Activated CD4-positive, CD25-positive, alpha-beta regulatory T cell treated with anti-CD3 and anti-CD28 coated beads, Interleukin-2, amount 50 U/mL, for 24 hours (primary cell): ENCODE data around the gene CSMD2.
"Not testable (repeated sequence)": the region's sequence is repeated elsewhere in the genome, so short reads cannot be mapped to it uniquely, and the experiment has no call there.

Experiments used
- ATAC-seq, 2 donors: fragments of 150-1000 bp; cut with Tn5 transposase; one replicate each; pipeline ENCODE4 v1.10.0; 2021; ENCODE audit warnings: mild to moderate bottlenecking in 1 of 2, moderate library complexity in 1 of 2

CSMD2 gene

DNA sequence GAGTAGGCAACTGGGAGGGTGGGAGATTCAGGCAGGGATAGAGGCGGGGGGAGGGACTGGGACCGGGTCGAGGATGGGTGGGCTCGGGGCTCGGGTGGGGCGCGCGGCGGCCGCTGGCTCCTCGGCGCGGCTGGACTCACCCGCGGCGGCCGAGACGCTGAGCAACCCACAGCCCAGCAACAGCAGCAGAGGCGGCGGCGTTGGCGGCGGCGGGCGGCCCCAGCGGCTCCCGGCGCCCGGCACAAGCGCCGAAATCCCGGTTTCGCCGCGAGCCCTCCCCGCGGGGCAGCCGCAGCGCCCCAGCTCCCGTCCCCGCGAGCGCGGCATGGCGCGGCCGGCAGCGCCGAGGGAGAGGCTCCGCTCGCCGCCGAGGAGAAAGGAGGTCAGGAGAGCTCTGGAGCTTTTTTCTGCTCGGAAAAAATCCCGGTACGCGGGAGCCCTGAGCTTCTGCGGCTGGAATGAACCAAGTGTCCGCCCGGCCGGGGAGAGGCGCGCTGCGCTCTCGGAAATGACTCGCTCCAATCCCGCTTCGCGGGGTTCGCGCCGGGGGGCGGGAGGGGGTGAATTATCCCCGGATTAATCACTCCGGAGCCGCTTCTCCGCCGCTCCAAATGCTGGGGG, at the start of gene CSMD2:
TSS of gene CSMD2 (minus strand) at position 460 of the 621 bp plus-strand sequence. CDS start at position 327, 133 bp downstream.
- ATAC-seq: no peak

DNA sequence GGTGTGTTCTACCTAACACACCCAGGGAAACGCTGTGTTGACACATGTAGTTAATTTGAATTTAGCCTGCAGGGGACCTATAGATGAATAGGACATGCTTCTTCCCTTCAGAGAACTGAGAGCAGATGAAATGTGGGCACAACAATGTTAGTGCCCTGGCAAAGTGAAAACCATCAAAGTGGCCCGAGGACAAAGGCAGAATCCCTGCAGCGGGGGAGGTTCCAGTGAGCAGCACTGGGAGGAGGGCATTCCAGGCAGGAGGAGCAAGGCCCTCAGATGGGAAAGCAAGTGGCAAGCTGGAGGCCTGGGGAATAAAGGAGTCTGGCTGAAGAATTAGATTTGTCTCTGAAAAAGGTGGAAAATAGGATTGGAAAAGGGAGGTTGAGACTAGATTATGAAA, 48.9 kb upstream of the CSMD2 start:
- no peak for ATAC-seq

GRCh38 chr1:34212673-34213072, 47.6 kb upstream of the CSMD2 start:
- no peak for ATAC-seq

DNA sequence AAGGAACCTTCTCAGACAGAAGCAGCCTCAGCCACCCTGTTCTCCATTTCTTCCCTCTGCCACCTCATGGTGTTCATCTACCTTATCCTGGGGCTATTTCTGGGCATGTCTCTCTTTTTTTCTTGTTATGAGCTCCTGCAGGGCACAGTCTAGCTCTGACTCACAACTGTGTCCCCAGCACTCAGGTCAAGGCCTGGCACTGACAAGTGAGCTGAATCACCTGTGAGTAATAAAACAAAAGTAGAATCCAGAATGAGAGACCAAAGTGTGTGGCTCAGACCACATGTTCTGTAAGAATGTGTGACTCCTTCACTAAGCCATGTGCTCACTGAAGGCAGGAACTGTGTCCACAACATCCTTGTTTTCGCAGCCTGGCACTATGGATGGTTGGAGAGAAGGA, 34.9 kb upstream of the CSMD2 start:
- ATAC-seq: peak in 1 of 2 donors; percentile 41

GRCh38 chr1:34192621-34193020, 27.6 kb upstream of the CSMD2 start:
- ATAC-seq: no peak

- no peak for ATAC-seq
Observed at GRCh38 chr1:34190692-34191091, 25.7 kb upstream of the CSMD2 start.

DNA sequence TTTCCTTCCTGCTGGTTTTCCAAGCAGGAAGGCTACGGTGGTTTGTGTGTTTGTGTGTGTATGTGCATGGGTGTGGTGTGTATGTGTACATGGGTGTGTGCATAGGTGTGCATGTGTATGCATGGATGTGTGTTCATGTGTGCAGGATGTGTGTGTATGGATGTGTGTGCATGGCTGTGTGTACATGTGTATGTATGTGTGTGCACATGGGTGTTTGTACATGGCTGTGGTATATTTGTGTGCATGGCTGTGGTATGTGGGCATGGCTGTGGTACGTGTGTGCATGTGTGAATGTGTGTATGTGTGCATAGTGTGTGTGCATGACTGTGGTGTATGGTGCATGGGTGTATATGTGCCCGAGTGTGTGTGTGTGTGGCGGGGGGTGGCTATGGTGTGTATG, 24.0 kb upstream of the CSMD2 start:
- no peak for ATAC-seq

- ATAC-seq: no peak
Observed at GRCh38 chr1:34188418-34188817, 23.4 kb upstream of the CSMD2 start.

DNA sequence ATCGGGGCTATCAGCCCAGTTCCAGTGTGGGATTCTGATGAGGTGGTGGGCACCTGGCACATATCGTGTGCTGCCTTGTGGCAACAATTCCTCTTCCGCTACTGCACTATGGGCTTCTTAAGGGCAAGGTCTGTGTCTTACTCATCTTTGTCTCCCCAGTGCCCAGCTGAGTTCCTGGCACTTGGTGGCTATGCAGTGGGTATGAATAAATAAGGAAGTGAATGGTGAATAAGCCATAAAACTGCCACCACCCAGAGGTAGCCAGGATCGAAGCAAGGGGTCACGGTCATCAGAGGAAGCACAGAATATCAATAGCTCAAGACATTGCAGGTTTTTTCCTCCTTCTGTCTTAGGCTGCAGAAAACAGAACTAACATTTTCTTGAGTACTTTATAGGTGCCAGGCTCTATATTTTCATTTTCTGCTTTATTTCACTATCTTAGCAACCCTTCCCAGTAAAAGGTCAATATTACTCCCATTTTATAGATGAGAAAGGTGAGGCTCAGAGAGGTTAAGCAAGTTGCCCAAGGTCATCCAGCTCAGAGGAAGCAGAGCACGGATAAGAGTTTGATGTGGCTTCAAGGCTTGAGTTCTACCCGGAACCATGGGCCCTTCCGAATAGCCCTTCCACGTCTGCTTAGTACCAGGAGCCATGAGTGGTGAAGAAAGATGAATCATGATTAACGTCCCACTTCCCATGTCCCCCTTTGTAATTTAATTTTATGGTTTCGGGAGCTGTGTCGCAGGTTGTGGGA, 21.9 kb upstream of the CSMD2 start:
- no peak for ATAC-seq

- ATAC-seq: not testable (repeated sequence)
Observed at GRCh38 chr1:34183381-34183780, 18.4 kb upstream of the CSMD2 start.

- ATAC-seq: no peak
Observed at GRCh38 chr1:34178072-34178471, 13.0 kb upstream of the CSMD2 start.

DNA sequence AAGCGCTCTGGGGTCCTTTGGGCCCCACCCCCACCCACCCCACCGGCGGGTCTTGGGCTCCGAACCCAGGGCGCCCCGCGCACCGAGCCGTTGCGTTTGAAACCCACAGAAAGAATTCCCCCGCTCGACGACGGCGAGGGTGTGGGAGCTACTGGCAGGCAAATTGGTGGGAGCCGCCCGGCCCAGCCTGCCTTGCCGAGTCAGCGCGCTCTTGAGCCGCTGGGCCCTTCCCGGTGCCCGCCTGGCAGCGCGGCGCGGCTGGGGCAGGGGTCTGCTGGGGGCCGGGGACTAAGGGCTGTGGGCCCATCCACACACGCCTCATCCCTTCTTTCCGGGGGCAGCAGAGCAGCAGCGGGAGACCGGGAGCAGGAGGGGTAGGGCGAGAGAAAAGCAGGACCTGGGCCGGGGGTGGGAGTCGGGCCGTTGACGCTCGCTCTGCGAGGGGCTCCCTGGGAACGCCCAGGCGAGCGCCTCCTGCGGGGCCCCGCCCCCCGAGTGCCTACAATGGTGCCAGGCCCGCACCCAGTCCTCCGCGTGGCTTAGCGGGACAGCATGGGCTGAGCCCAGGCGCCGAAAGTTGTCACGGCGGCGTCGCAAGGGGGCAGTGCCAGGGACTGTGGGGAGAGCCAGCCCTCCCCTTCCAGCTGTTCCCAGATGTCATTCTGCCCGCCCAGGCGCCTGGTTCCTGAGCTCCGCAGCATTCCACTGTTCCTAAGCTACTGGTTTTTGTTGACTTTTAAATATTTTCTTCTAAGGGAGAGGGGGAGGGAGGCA, 12.0 kb upstream of the CSMD2 start, which contains the start of gene C1orf94:
TSS of gene C1orf94 (plus strand) at position 78 of the 774 bp plus-strand sequence. CDS start 883 bp downstream, outside the sequence.
- no peak for ATAC-seq

GRCh38 chr1:34175744-34176143, 10.7 kb upstream of the CSMD2 start:
- no peak for ATAC-seq

DNA sequence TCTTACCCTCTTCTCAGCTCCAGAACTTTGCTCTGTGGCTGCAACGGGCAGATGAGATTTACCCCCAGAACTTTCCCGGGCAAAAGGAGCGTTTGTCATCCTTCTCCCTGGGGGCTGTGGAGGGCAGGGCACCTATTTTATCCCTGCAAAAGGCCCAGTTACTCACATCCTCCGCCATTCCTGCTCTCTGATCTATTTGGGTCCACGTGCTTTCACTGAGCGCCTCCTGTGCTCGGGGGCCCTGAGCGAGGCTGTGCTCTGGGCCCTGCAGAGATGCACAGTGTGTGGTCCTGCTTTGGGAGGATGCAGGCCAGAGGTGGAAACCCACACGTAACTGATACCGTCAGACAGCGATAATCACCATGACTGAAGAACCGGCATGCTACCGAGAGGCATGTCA, 2.4 kb upstream of the CSMD2 start:
- ATAC-seq: no peak

DNA sequence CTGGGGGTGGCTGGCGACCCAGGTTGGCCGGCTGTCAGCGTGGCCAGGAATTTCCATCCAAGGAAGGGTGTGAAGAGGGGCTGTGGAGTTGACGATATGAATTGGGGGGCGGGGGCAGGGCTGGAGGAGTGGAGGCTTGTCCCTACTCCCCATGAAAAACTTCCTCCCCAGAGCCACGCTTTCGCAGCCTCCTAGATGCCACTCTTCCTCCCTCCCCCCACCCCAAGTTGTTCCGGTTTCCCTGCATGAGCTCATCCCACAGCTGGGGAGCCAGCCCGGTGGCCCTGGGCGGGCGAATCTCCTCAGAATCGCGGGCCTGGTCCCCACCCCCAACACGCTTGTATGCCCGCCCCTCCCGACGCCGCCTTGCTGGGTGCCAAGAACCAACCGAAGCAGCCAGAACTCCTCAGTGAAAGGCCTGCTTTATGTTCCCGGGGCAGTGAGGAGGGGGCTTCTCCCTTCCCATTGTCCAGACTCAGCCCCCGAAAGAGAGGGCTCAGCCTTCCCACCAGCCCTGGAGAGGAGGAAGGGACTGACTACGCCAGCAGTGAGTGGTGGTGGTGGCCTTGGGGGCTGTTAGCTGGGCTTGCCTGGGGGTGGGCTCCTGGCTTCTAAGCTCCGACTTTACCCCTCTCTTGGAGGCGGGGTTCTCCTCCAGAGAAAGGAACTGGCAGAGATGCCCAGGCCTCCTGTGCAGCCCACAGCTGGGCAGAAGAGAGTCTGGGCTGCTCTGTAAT, 1.8 kb upstream of the CSMD2 start:
- no peak for ATAC-seq

GRCh38 chr1:34166191-34166624, 1.2 kb upstream of the CSMD2 start:
- ATAC-seq: no peak

GRCh38 chr1:34165422-34165921, 442 bp upstream of the CSMD2 start:
- ATAC-seq: no peak

- no peak for ATAC-seq
Observed at GRCh38 chr1:34163792-34164731, 968 bp downstream of the CSMD2 start.

DNA sequence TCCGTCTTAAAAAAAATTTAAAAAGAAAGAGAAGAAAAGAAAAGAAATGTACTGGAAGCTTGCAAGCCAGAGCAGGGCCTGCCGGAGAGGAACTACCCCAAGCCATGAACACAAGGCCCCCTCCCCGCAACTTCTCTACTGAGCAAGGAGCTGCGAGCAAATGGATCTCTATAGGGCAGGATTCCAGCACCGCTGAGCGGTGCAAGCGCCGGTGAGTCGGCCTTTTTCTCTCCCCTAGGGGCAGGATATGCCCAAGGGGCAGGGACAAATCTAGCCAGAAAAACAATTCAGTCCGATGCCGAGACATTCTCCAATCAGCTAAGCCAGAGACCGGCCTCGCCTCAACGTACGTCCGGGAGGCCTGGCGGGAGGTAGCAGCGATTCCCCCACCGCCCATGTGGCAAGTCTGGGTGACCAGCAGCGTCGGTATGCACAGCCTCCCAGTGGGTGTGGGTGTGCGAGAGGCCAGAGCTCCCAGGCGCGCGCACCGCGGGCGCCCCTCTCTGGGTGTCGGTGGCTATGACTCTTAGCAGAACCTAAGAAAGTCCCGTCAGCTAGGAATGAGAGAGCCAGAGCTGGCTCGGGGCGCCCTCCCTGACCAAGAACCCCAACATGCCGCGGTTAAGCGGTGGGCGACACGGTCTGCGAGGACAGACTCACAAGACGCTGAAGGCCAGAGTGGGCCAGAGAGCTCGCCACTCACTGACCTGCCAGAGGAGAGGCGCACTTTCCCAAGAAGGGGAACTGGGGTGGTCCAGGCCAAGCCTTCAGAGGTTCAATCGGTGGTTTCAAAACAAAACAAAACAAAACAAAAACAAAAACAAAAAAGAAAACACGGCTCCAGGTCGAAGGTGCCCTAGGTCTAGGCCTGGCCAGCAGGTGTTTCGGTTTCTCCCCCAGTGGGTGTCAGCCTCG, 1.9 kb downstream of the CSMD2 start:
- ATAC-seq: no peak

- no peak for ATAC-seq
Observed at GRCh38 chr1:34156739-34157138, 8.3 kb downstream of the CSMD2 start.
